Jurkat, Clone E6-1 (cell line): ENCODE measurements around the gene NKD1.
"Not testable (repeated sequence)": the region's sequence is repeated elsewhere in the genome, so short reads cannot be mapped to it uniquely, and the experiment has no call there.

ENCODE experiments used
- DNase-seq: peaks from one replicate; pipeline ENCODE4 v3.0.0-alpha.2; 2011; ENCODE audit warnings: low read depth, low spot score
- H3K4me3 ChIP-seq: 2 replicates; pipeline ENCODE4 v1.5.1; 2011; ENCODE audit warnings: mild to moderate bottlenecking, low read length, control low read depth, moderate library complexity

Gene NKD1

DNA sequence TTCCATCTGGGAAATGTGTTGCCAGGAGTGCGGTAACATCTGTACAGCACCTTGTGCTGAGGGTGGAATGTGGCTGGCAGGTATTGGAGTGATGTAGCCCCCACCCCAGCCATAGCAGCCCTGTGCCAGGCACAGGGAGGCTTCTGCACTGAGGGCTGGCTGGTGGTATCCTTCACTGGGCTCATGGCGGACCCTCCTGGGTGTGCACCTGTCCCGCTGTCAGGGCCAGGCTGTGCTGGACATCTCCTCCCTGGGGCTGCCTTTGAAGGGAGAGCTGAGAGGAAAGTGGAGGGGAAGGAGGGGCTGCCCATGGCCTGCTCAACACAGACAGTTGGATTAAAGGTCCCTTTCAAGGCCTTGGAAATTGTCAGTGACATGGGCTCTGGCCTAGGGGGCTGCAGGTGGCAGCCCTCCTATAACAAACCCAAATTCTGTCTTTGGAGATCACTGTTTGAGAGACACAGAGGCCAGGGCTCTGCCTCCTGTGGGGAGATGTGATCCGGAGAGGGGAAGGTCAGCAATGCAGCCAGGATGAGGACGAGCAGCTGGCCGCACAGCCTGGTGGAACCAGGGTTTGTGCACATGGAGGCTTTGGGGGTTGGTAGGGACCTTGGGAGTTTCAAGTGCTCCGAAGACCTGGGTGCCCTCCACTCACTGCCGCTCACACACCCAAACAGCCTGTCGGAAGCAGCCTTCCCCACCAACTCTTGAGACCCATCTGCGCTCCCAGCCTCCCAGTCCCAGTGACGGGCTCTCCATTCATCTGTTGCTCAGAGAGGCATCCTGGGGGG is 22.8 kb downstream of the NKD1 start:
- DNase-seq, result no peak
- H3K4me3 ChIP-seq, result no peak overlapping the region

DNA sequence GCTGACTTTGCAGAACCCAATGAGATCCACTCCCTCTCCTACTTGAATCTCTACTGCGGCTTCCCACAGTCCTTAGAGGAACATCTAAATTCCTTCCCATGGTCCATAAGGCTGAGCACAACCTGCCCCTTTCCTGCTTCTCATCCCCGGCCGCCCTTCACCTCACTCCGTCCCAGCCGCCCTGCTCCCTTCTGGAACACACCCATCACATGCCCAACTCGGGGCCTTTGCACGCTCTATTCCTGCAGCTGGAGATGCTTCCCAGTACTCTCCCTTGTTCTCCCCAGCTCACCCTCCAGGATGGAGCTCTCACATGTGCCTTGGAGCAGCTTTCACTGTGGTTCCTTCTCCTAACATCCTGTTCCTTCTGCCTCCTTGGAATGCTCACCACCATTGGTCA is 23.6 kb downstream of the NKD1 start:
- H3K4me3 ChIP-seq, result no peak overlapping the region
- no peak for DNase-seq

DNA sequence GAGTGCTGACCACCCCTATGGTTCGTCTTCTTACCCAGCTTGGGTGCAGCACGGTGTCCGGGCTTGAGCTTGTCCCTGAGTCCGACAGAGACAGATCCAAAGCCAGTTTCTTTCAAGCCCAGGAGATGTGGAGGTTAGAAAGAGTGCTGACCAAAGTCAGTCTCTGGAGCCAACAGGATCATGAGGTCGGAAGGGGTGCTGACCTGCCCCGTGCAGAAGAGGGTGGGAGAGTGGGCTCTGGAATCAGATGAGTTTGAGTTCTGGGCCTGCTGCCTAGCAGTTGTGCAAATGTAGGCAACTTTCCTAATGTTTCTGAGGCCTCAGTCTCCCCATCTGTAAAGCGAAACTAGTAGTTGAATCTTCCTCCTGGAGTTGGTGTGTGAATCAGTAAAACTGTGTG is 24.5 kb downstream of the NKD1 start:
- no peak overlapping the region for H3K4me3 ChIP-seq
- no peak for DNase-seq

DNA sequence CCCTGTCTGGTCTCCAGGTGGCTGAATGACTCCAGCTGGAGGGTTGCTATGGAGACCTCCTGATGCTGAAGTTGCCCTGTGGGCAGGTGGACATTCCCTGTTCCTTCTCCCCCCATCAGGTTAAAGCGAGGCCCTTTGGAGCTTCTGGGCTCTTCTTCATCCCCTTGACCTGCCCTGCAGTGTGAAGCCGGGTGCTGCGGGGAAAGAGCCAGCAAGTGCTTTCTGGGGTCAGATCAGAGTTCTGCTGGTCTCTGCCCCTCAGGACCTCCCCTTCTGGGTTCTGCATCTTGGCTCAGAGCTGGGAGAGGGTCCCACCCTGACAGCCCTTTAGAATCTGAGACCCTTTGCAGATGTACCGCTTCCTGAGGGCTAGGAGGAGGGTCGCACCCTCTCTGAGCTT is 25.1 kb downstream of the NKD1 start:
- H3K4me3 ChIP-seq, result no peak overlapping the region
- no peak for DNase-seq

GRCh38 chr16:50573947-50574744 is 25.9 kb downstream of the NKD1 start:
- no peak overlapping the region for H3K4me3 ChIP-seq
- DNase-seq, result no peak

DNA sequence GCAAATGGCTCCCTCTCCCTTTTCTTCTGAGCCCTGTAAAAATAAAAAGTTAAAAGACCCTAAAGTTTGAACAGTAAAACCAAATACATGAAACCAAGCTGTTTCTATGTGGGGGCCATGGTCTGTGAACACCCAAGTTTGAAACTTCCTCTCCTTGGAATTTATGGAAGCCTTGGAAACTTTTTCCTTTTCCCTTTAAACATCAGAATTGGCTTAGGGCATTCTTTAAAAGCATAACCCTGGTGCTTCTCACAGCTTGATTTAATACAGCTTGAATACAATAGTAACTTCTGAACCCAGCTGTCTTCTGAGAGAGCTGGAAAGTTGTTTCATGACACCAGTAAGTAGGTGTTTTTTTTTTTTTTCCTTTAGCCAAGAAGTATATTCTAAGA is 26.5 kb downstream of the NKD1 start:
- DNase-seq, result no peak
- no peak overlapping the region for H3K4me3 ChIP-seq

DNA sequence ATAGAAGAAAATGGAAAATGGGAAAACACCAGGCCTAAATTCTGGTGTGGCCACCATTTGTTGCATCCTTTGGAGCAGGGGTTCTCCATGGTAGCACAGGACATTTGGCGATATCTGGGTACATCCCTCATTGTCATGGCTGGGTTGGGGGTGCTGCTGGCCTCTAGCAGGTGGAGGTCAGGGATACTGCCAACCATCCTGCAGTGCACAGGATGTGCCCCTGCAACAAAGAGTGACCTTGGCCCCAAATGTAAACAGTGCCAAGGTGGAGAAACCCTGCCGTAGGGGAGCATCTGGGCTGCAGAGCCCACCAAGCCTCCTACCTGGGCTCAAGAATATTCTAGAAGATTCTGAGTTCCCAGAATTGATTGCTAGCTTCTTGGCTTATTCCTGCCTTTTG is 27.5 kb downstream of the NKD1 start:
- no peak for DNase-seq
- H3K4me3 ChIP-seq, result no peak overlapping the region

GRCh38 chr16:50576403-50577113 is 28.4 kb downstream of the NKD1 start:
- no peak overlapping the region for H3K4me3 ChIP-seq
- DNase-seq, result no peak

DNA sequence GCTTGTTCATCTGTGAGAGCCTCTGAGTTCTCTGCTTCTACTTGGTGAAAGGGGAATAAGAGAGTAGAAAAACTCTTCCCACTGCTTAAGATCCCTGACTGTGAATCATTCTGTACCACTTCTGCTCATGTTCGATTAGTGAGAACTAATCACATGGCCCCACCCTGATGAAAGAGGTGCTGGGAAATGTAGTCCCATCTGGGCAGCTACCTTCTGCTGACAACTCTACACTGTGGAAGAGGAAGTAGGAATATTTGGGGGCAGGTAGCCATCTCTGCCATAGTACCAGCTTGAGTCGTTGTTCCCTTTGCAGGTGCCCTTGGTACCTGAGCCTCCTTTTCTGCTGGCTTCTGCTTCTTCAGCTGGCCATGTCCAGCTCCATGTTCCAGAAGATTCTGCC is 29.9 kb downstream of the NKD1 start:
- DNase-seq, result no peak
- H3K4me3 ChIP-seq, result no peak overlapping the region

- H3K4me3 ChIP-seq, DNase-seq: not testable (repeated sequence)
These were observed 31.2 kb downstream of the NKD1 start for GRCh38 chr16:50579373-50579772.

GRCh38 chr16:50580180-50580798 is 32.1 kb downstream of the NKD1 start:
- DNase-seq, result no peak
- no peak overlapping the region for H3K4me3 ChIP-seq

DNA sequence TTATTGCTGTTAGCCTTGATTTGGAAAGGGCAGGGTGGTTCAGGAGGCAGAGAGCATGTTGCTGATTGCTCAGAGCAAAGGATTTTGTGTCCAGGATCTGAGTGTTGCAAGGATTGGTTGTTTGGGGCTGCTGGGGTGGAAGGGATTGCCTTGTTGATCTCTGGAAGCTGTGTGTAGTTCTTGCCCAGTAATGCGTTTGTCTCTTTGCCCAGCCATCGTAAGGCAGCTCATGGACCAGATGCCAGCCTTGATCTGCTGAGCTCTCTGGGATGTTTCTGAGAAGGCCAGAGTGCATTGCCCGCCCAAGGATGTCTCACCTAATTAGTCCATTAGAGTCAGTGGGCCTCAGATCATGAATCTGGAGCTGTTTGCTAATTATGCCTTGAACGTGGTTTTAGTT is 33.6 kb downstream of the NKD1 start:
- DNase-seq, result no peak

DNA sequence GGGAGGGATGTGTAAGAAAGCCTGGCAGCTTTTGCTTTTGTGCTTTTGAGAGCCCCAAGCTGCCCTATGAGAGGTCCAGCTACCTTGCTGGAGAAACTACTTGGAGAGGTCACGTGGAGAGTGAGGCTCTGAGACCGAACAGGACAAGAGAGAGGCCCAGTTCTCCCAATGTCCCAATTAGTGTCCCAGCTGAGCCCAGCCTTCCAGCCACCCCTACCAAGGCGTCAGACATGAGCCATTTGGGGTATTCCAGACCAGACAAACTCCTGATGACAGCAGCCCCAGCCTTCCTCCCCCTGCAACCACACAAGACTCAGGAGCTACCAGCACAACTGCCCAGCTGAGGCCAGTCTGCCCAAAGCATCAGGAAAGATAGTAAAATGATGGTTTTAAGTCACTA is 35.0 kb downstream of the NKD1 start:
- no peak for DNase-seq
- H3K4me3 ChIP-seq, result no peak overlapping the region

More for the DNA sequence above, 33.6 kb downstream of the NKD1 start:
- no peak overlapping the region for H3K4me3 ChIP-seq

DNA sequence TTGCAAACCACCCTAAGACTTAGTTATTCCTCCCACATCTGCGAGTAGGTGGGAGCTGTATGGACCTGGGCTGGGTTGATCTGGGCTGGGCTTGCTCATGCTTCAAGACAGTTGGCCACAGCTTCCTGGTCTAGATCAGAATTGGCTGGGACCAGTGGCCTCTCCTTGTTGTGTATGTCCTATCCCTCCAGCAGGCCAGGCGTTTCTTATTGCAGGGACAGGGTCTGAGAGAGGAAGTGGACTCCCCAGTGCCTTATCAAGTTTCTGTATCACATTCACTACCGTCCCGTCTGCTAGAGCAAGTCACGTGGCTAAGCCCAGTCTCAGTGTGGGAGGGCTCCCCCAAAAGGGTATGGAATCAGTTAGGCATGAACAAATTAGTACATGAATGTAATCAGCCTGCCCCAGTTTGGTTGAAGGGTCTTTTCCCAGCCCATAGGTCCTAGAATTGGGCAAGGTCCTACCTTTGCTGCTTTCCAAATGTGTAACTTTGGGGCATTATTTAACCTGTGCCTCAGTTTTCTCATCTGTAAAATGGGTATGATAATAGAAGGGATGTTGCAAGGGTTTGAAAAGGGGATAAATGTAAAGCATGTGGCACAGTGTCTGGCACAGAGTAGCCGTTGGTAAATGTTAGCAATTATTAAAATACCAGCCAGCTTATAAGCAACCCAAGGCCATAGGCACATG is 36.0 kb downstream of the NKD1 start:
- H3K4me3 ChIP-seq, result no peak overlapping the region
- DNase-seq, result no peak

GRCh38 chr16:50585331-50585776 is 37.2 kb downstream of the NKD1 start:
- H3K4me3 ChIP-seq, result no peak overlapping the region
- DNase-seq, result no peak

GRCh38 chr16:50587543-50587942 is 39.3 kb downstream of the NKD1 start:
- H3K4me3 ChIP-seq, result no peak overlapping the region
- DNase-seq, result no peak

DNA sequence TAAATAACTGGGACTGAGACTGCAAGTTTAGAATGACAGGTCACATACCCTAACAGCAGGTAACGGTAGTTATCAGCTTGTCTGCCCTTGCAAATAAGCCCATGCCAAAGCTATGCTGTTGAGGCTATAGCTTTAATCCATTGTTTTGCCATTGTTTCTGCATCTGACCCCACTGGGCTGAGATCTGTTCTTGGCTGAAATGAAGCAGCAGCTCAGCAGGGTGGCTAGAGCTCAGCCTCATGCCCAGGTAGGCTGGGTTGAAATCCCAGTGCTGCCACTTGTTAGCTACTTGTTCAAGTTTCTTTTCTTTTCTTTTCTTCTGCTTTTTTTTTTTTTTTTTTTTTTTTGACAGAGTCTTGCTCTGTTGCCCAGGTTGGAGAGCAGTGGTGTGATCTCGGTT is 40.1 kb downstream of the NKD1 start:
- DNase-seq, result no peak
- H3K4me3 ChIP-seq, result no peak overlapping the region

GRCh38 chr16:50591209-50591608 is 43.0 kb downstream of the NKD1 start:
- no peak for DNase-seq
- no peak overlapping the region for H3K4me3 ChIP-seq
